T-helper 17 cell (primary cell): ENCODE data around the gene NETO2. TPM values are rescaled to one million over a fixed set of nuclear protein-coding genes. Genes with fewer than 3 reads are reported as not detected.

Experiments used
- ATAC-seq: fragments of 150-1000 bp; cut with Tn5 transposase; 2 replicates; pipeline ENCODE4 v1.10.0; 2021; ENCODE audit warnings: mild to moderate bottlenecking, moderate library complexity
- DNase-seq, 3 donors: peaks; one replicate each; pipeline versions ENCODE4 v3.0.0 to v3.0.0-alpha.2; 2020 to 2021
- H3K9me3 ChIP-seq: one replicate; pipeline ENCODE4 v1.7.0; 2013; ENCODE audit warnings: low read length, mild to moderate bottlenecking; ENCODE audit not compliant: control insufficient read depth, poor library complexity, severe bottlenecking
- H3K27ac Mint-ChIP-seq: one replicate; pipeline ENCODE4 v1.8.0; 2022; ENCODE audit warnings: mild to moderate bottlenecking, moderate library complexity, mixed read lengths
- H3K27me3 Mint-ChIP-seq: one replicate; pipeline ENCODE4 v1.8.0; 2022; ENCODE audit warnings: mixed read lengths
- H3K36me3 Mint-ChIP-seq: one replicate; pipeline ENCODE4 v1.8.0; 2022; ENCODE audit warnings: low read depth, mixed read lengths
- H3K4me1 Mint-ChIP-seq: one replicate; pipeline ENCODE4 v1.8.0; 2022; ENCODE audit warnings: mild to moderate bottlenecking, mixed read lengths
- H3K4me3 Mint-ChIP-seq: one replicate; pipeline ENCODE4 v1.8.0; 2022; ENCODE audit warnings: mild to moderate bottlenecking, moderate library complexity, mixed read lengths
- total RNA-seq, 4 donors: library from RNA in 2 of 4; stranded (reverse) in 2 of 4; gene quantifications; one replicate each; pipeline ENCODE4 v1.2.3 and lab custom pipeline; 2022 to 2026

NETO2 gene
- total RNA-seq, 2 donors from 2014 or later, result 5.3 to 5.8 TPM

- ATAC-seq, result no peak
- H3K27ac Mint-ChIP-seq, result no peak overlapping the region
- H3K36me3 Mint-ChIP-seq, result no peaks in the 10 kb centered on the region
- no peaks in the 10 kb centered on the region for H3K9me3 ChIP-seq
- H3K4me1 Mint-ChIP-seq, result peaks cover 16% of the 10 kb centered on the region
- no peak overlapping the region for H3K4me3 Mint-ChIP-seq
- DNase-seq, result no peak
- no peaks in the 10 kb centered on the region for H3K27me3 Mint-ChIP-seq
Observed at GRCh38 chr16:47043200-47043599, 100.5 kb downstream of the NETO2 start.

- H3K9me3 ChIP-seq, result no peaks in the 10 kb centered on the region
- ATAC-seq (peak; percentile 99), DNase-seq (peak; percentile 78 to 96 (median 87))
- H3K36me3 Mint-ChIP-seq, result no peaks in the 10 kb centered on the region
- no peaks in the 10 kb centered on the region for H3K27me3 Mint-ChIP-seq
- H3K27ac Mint-ChIP-seq, result no peak overlapping the region
- peaks cover 5% of the 10 kb centered on the region for H3K4me1 Mint-ChIP-seq
- peak overlapping the region; percentile 84 for H3K4me3 Mint-ChIP-seq
Observed at GRCh38 chr16:47037746-47038458, 105.8 kb downstream of the NETO2 start.

- ATAC-seq, result peak; percentile 45
- H3K27me3 Mint-ChIP-seq, result no peaks in the 10 kb centered on the region
- no peak overlapping the region for H3K27ac Mint-ChIP-seq
- peaks cover 2% of the 10 kb centered on the region for H3K4me1 Mint-ChIP-seq
- no peaks in the 10 kb centered on the region for H3K9me3 ChIP-seq
- H3K4me3 Mint-ChIP-seq, result peak overlapping the region; percentile 84
- H3K36me3 Mint-ChIP-seq, result no peaks in the 10 kb centered on the region
- peak in 2 of 3 donors; percentile 11 to 16 for DNase-seq
Observed at GRCh38 chr16:47037396-47037745, 106.4 kb downstream of the NETO2 start.

- no peak overlapping the region for H3K27ac Mint-ChIP-seq
Observed at GRCh38 chr16:47036201-47036600, 107.5 kb downstream of the NETO2 start.

GRCh38 chr16:47035436-47035835, 108.3 kb downstream of the NETO2 start:
- no peak overlapping the region for H3K4me3 Mint-ChIP-seq
- no peaks in the 10 kb centered on the region for H3K9me3 ChIP-seq
- no peaks in the 10 kb centered on the region for H3K36me3 Mint-ChIP-seq
- DNase-seq (no peak), ATAC-seq (no peak)
- H3K27me3 Mint-ChIP-seq, result no peaks in the 10 kb centered on the region
- peaks cover 2% of the 10 kb centered on the region for H3K4me1 Mint-ChIP-seq
- no peak overlapping the region for H3K27ac Mint-ChIP-seq

More at GRCh38 chr16:47036201-47036600, 107.5 kb downstream of the NETO2 start:
- H3K36me3 Mint-ChIP-seq, result no peaks in the 10 kb centered on the region
- ATAC-seq (no peak), DNase-seq (no peak)
- no peaks in the 10 kb centered on the region for H3K27me3 Mint-ChIP-seq
- H3K4me3 Mint-ChIP-seq, result peak overlapping the region; percentile 77
- peaks cover 2% of the 10 kb centered on the region for H3K4me1 Mint-ChIP-seq
- no peaks in the 10 kb centered on the region for H3K9me3 ChIP-seq

- Mint-ChIP-seq H3K27ac (no peak overlapping the region), H3K4me3 (no peak overlapping the region), H3K36me3 (no peaks in the 10 kb centered on the region), H3K4me1 (peaks cover 2% of the 10 kb centered on the region), H3K27me3 (no peaks in the 10 kb centered on the region)
- ATAC-seq (no peak), DNase-seq (no peak)
- H3K9me3 ChIP-seq, result no peaks in the 10 kb centered on the region
Observed at GRCh38 chr16:47034455-47034854, 109.3 kb downstream of the NETO2 start.

- Mint-ChIP-seq H3K27ac (no peak overlapping the region), H3K36me3 (no peaks in the 10 kb centered on the region), H3K4me1 (no peaks in the 10 kb centered on the region), H3K27me3 (no peaks in the 10 kb centered on the region), H3K4me3 (no peak overlapping the region)
- ATAC-seq (no peak), DNase-seq (no peak)
- no peaks in the 10 kb centered on the region for H3K9me3 ChIP-seq
Observed at GRCh38 chr16:47033176-47033575, 110.6 kb downstream of the NETO2 start.

GRCh38 chr16:47029724-47030123, 114.0 kb downstream of the NETO2 start:
- Mint-ChIP-seq H3K27me3 (no peaks in the 10 kb centered on the region), H3K36me3 (no peaks in the 10 kb centered on the region), H3K4me1 (peaks cover 2% of the 10 kb centered on the region), H3K27ac (no peak overlapping the region), H3K4me3 (no peak overlapping the region)
- no peak for DNase-seq
- no peak for ATAC-seq
- H3K9me3 ChIP-seq, result no peaks in the 10 kb centered on the region

- Mint-ChIP-seq H3K27ac (no peak overlapping the region), H3K4me3 (no peak overlapping the region), H3K27me3 (no peaks in the 10 kb centered on the region), H3K36me3 (no peaks in the 10 kb centered on the region), H3K4me1 (peaks cover 2% of the 10 kb centered on the region)
- DNase-seq (no peak), ATAC-seq (no peak)
- no peaks in the 10 kb centered on the region for H3K9me3 ChIP-seq
Observed at GRCh38 chr16:47028767-47029377, 114.9 kb downstream of the NETO2 start.

Other genes with a start within 250 kb of the NETO2 start
- 10 to 100 TPM; 73.8 to 74.9 TPM for gene DNAJA2, start 170.3 kb downstream of the NETO2 start, total RNA-seq